K562 (cell line): ENCODE results near the gene TIMM50.

Experiments used
- CTCF ChIP-seq, 3 experiments: IDR thresholded peaks in 2 of 3; conservative IDR thresholded peaks in 1 of 3; 2 replicates each; pipeline ENCODE4 v1.5.1; 2011 to 2012; ENCODE audit warnings: low read length in 3 of 3, mild to moderate bottlenecking in 3 of 3, control low read depth in 2 of 3, improper control_type of control experiment in 1 of 3, inconsistent platforms in 1 of 3, low read depth in 1 of 3, mixed read lengths in 1 of 3, moderate library complexity in 1 of 3; ENCODE audit not compliant: insufficient read depth in 2 of 3
- EGR1 ChIP-seq: fragments of 450-650 bp; conservative IDR thresholded peaks from 2 replicates; pipeline ENCODE4 v1.6.1; 2017; ENCODE audit warnings: mild to moderate bottlenecking
- FOS ChIP-seq: IDR thresholded peaks from 3 replicates; pipeline ENCODE4 v1.6.1; 2011; ENCODE audit not compliant: insufficient read length; ENCODE audit errors: extremely low read depth
- FOXJ3 ChIP-seq: sonication (generic); formaldehyde crosslinking; IDR thresholded peaks from 2 replicates; pipeline ENCODE4 v1.4.0; 2020; ENCODE audit warnings: mild to moderate bottlenecking, missing genetic modification reagents
- GTF3C2 ChIP-seq: IDR thresholded peaks from 3 replicates; pipeline ENCODE4 v1.6.1; 2011; ENCODE audit warnings: borderline replicate concordance, mild to moderate bottlenecking, moderate library complexity; ENCODE audit not compliant: insufficient read length; ENCODE audit errors: extremely low read depth
- HDAC1 ChIP-seq, 2 experiments: fragments of 450-650 bp; IDR thresholded peaks; 2 replicates each; pipeline ENCODE4 v1.6.1; 2016 to 2017; ENCODE audit warnings: inconsistent platforms in 1 of 2, mild to moderate bottlenecking in 1 of 2, moderate library complexity in 1 of 2
- MCM3 ChIP-seq: fragments of 450-650 bp; IDR thresholded peaks from 2 replicates; pipeline ENCODE4 v1.6.1; 2016
- MLX ChIP-seq, 2 experiments: fragments of 450-650 bp in 1 of 2; sonication (generic) in 1 of 2; formaldehyde crosslinking; conservative IDR thresholded peaks; 2 replicates each; pipeline versions ENCODE4 v1.4.0 to v1.8.1; 2020 to 2022; ENCODE audit warnings: mild to moderate bottlenecking in 1 of 2, missing genetic modification reagents in 1 of 2
- POLR2AphosphoS5 ChIP-seq: IDR thresholded peaks from 2 replicates; pipeline ENCODE4 v1.6.1; 2011; ENCODE audit warnings: mild to moderate bottlenecking, low read depth, low read length, moderate library complexity; ENCODE audit not compliant: control insufficient read depth, insufficient read depth
- RBM15 ChIP-seq: fragments of 200-400 bp; formaldehyde crosslinking; IDR thresholded peaks from 2 replicates; pipeline ENCODE4 v1.6.1; 2018; ENCODE audit warnings: mild to moderate bottlenecking, low read length, moderate library complexity; ENCODE audit not compliant: insufficient read depth
- RBM22 ChIP-seq: fragments of 200-400 bp; formaldehyde crosslinking; IDR thresholded peaks from 2 replicates; pipeline ENCODE4 v1.6.1; 2018; ENCODE audit warnings: low read length, low read depth; ENCODE audit not compliant: poor library complexity, severe bottlenecking
- REST ChIP-seq, 2 experiments: fragments of 450-650 bp; formaldehyde crosslinking in 1 of 2; IDR thresholded peaks; 2 replicates each; pipeline versions ENCODE4 v1.4.0 to v1.6.1; 2014 to 2020; ENCODE audit warnings: mild to moderate bottlenecking in 2 of 2, borderline replicate concordance in 1 of 2, low read depth in 1 of 2

- TF ChIP-seq RBM15 (no peak), REST (IDR thresholded peaks at IDR 0.05; ENCODE audit: borderline replicate concordance) (no peak), REST (CRISPR knock-in tag; IDR thresholded peaks at IDR 0.05; ENCODE audit: low read depth) (no peak), FOXJ3 (CRISPR knock-in tag) (no peak), HDAC1 (IDR thresholded peaks at IDR 0.05) (no peak), CTCF (IDR thresholded peaks at IDR 0.05 in 2 of 3, conservative IDR thresholded peaks at IDR 0.05 in 1 of 3; ENCODE audit: insufficient read depth in 2 of 3, low read depth in 1 of 3, low read length in 3 of 3) (no peak), POLR2AphosphoS5 (no peak), MLX (CRISPR knock-in tag; conservative IDR thresholded peaks at IDR 0.05) (no peak), FOS (no peak), MCM3 (no peak), GTF3C2 (no peak), RBM22 (no peak), EGR1 (no peak)
Measured at GRCh38 chr19:39512988-39513387, 32.4 kb downstream of the TIMM50 start.
